Measurements from ENCODE around the gene VGLL4.

- no peak for TF ChIP-seq EZH2 (IDR thresholded peaks at IDR 0.05; ENCODE audit: borderline replicate concordance, low read depth, low read length, severe bottlenecking)
- TF ChIP-seq, protein P1, sequence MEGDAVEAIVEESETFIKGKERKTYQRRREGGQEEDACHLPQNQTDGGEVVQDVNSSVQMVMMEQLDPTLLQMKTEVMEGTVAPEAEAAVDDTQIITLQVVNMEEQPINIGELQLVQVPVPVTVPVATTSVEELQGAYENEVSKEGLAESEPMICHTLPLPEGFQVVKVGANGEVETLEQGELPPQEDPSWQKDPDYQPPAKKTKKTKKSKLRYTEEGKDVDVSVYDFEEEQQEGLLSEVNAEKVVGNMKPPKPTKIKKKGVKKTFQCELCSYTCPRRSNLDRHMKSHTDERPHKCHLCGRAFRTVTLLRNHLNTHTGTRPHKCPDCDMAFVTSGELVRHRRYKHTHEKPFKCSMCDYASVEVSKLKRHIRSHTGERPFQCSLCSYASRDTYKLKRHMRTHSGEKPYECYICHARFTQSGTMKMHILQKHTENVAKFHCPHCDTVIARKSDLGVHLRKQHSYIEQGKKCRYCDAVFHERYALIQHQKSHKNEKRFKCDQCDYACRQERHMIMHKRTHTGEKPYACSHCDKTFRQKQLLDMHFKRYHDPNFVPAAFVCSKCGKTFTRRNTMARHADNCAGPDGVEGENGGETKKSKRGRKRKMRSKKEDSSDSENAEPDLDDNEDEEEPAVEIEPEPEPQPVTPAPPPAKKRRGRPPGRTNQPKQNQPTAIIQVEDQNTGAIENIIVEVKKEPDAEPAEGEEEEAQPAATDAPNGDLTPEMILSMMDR (IDR thresholded peaks at IDR 0.05; ENCODE audit: borderline replicate concordance, extremely low read depth, low read length, poor library complexity, severe bottlenecking) = no peak
Measured at GRCh38 chr3:11643201-11643603, 513 bp downstream of the VGLL4 start.
